SK-N-SH (cell line): ENCODE data around the gene CIC. TPM values are rescaled to one million over a fixed set of nuclear protein-coding genes. Genes with fewer than 3 reads are reported as not detected.

Experiments
- CTCF ChIA-PET: fragments of 300-600, 350-600 bp; formaldehyde crosslinking; extraction: SDS; loops from one replicate; lab custom pipeline; 2021; lab: Yijun Ruan, JAX
- POLR2A ChIA-PET: fragments of 350-600 bp; sonication (Branson Sonifier 250); formaldehyde crosslinking; extraction: SDS; loops from one replicate; lab custom pipeline; 2020; ENCODE audit warnings: antibody characterized with exemption, inconsistent platforms; lab: Yijun Ruan, JAX
- DNase-seq: peaks from one replicate; pipeline ENCODE4 v3.0.0; 2012
- H2AFZ ChIP-seq: fragments of 200-600 bp; sonication (generic); 2 replicates; pipeline ENCODE4 v1.8.1; 2016; ENCODE audit warnings: antibody characterized with exemption, mild to moderate bottlenecking, low read depth
- H3F3A ChIP-seq: fragments of 200-600 bp; sonication (generic); replicated peaks from 2 replicates; pipeline ENCODE3; 2016; ENCODE audit warnings: antibody characterized with exemption, mild to moderate bottlenecking; ENCODE audit not compliant: insufficient read depth
- H3K27ac ChIP-seq, 2 experiments: fragments of 200-500 bp in 1 of 2; fragments of 200-600 bp in 1 of 2; sonication (Bioruptor generic) in 1 of 2; sonication (generic), shearing (Covaris generic) in 1 of 2; 2 replicates each; pipeline versions ENCODE4 v1.5.1 to v1.6.1; 2014 to 2016; ENCODE audit warnings: low read depth in 2 of 2, inconsistent platforms in 1 of 2, low read length in 1 of 2, mild to moderate bottlenecking in 1 of 2, mixed read lengths in 1 of 2
- H3K27me3 ChIP-seq: fragments of 200-600 bp; sonication (generic), shearing (Covaris generic); 2 replicates; pipeline ENCODE4 v1.6.1; 2016; ENCODE audit warnings: mixed run types; ENCODE audit not compliant: insufficient read depth
- H3K36me3 ChIP-seq, 2 experiments: fragments of 200-500 bp in 1 of 2; fragments of 200-600 bp in 1 of 2; sonication (Bioruptor generic) in 1 of 2; sonication (generic) in 1 of 2; replicated peaks in 1 of 2; 2 replicates each; pipeline versions ENCODE3 to v1.5.1; 2014 to 2016; ENCODE audit warnings: low read length in 1 of 2, mild to moderate bottlenecking in 1 of 2; ENCODE audit not compliant: insufficient read depth in 2 of 2, control insufficient read depth in 1 of 2
- H3K4me1 ChIP-seq, 2 experiments: fragments of 200-500 bp in 1 of 2; fragments of 200-600 bp in 1 of 2; sonication (Bioruptor generic) in 1 of 2; sonication (generic), shearing (Covaris generic) in 1 of 2; 2 replicates each; pipeline versions ENCODE4 v1.5.1 to v1.6.1; 2014 to 2016; ENCODE audit warnings: low read depth in 1 of 2, low read length in 1 of 2, mixed run types in 1 of 2; ENCODE audit not compliant: insufficient read depth in 2 of 2, control insufficient read depth in 1 of 2
- H3K4me2 ChIP-seq: fragments of 200-600 bp; sonication (generic), shearing (Covaris generic); 2 replicates; pipeline ENCODE4 v1.6.1; 2017; ENCODE audit warnings: mixed run types
- H3K4me3 ChIP-seq, 2 experiments: fragments of 200-500 bp in 1 of 2; fragments of 200-600 bp in 1 of 2; sonication (Bioruptor generic) in 1 of 2; sonication (generic), shearing (Covaris generic) in 1 of 2; 2 replicates each; pipeline versions ENCODE4 v1.5.1 to v1.8.1; 2014 to 2016; ENCODE audit warnings: low read depth in 2 of 2, inconsistent platforms in 1 of 2, low read length in 1 of 2, mild to moderate bottlenecking in 1 of 2, mixed read lengths in 1 of 2, moderate library complexity in 1 of 2
- H3K79me2 ChIP-seq: fragments of 200-600 bp; sonication (generic); 2 replicates; pipeline ENCODE4 v1.8.1; 2017; ENCODE audit warnings: mild to moderate bottlenecking; ENCODE audit not compliant: insufficient read depth
- H3K9ac ChIP-seq: fragments of 200-600 bp; sonication (generic); 2 replicates; pipeline ENCODE4 v1.6.1; 2017; ENCODE audit warnings: mixed run types
- H3K9me2 ChIP-seq: fragments of 200-600 bp; sonication (generic); 2 replicates; pipeline ENCODE4 v1.6.1; 2017; ENCODE audit warnings: mixed run types
- H3K9me3 ChIP-seq: fragments of 200-600 bp; sonication (generic); 2 replicates; pipeline ENCODE4 v1.6.1; 2017; ENCODE audit warnings: mixed run types, mild to moderate bottlenecking, moderate library complexity
- H4K20me1 ChIP-seq: fragments of 200-600 bp; sonication (generic); 2 replicates; pipeline ENCODE4 v1.6.1; 2017; ENCODE audit warnings: mild to moderate bottlenecking, mixed run types; ENCODE audit not compliant: insufficient read depth
- EP300 ChIP-seq, 2 experiments: IDR thresholded peaks; 2 replicates each; pipeline versions ENCODE4 v1.4.0 to v1.6.1; 2012; ENCODE audit warnings: borderline replicate concordance in 1 of 2, low read depth in 1 of 2, low read length in 1 of 2
- EZH2phosphoT487 ChIP-seq: fragments of 200-600 bp; sonication (generic); IDR thresholded peaks from 2 replicates; pipeline ENCODE4 v1.6.1; 2017; ENCODE audit warnings: low read depth, mixed run types, mild to moderate bottlenecking, antibody characterized with exemption, moderate library complexity, borderline replicate concordance
- FOSL2 ChIP-seq: IDR thresholded peaks from 2 replicates; pipeline ENCODE4 v1.4.0; 2012; ENCODE audit warnings: low read depth, mild to moderate bottlenecking, moderate library complexity, borderline replicate concordance
- GABPA ChIP-seq: IDR thresholded peaks from 2 replicates; pipeline ENCODE4 v1.4.0; 2012; ENCODE audit warnings: low read depth, mild to moderate bottlenecking
- GATA2 ChIP-seq: sonication (generic); formaldehyde crosslinking; IDR thresholded peaks from 2 replicates; pipeline ENCODE4 v1.5.0; 2020; ENCODE audit warnings: mild to moderate bottlenecking, missing genetic modification reagents
- MXI1 ChIP-seq: IDR thresholded peaks from 2 replicates; pipeline ENCODE4 v1.6.1; 2012; ENCODE audit warnings: mild to moderate bottlenecking, low read depth, low read length, improper control_type of control experiment
- NFIC ChIP-seq: IDR thresholded peaks from 2 replicates; pipeline ENCODE4 v1.4.0; 2012; ENCODE audit warnings: borderline replicate concordance
- NRF1 ChIP-seq: IDR thresholded peaks from 2 replicates; pipeline ENCODE4 v1.6.1; 2012; ENCODE audit warnings: low read depth, mild to moderate bottlenecking, low read length
- POLR2AphosphoS5 ChIP-seq: IDR thresholded peaks from 2 replicates; pipeline ENCODE4 v1.6.1; 2012; ENCODE audit warnings: low read depth, low read length
- RCOR1 ChIP-seq: fragments of 150-350 bp; IDR thresholded peaks from 2 replicates; pipeline ENCODE4 v1.6.1; 2017; ENCODE audit warnings: antibody characterized with exemption, low read length
- RFX5 ChIP-seq: IDR thresholded peaks from 2 replicates; pipeline ENCODE4 v1.6.1; 2012; ENCODE audit warnings: mild to moderate bottlenecking, improper control_type of control experiment, low read length
- SIN3A ChIP-seq: IDR thresholded peaks from 2 replicates; pipeline ENCODE4 v1.6.1; 2012; ENCODE audit warnings: low read depth, mild to moderate bottlenecking, low read length, moderate library complexity, borderline replicate concordance
- TEAD4 ChIP-seq: IDR thresholded peaks from 2 replicates; pipeline ENCODE4 v1.4.0; 2012; ENCODE audit warnings: mild to moderate bottlenecking, borderline replicate concordance; ENCODE audit not compliant: insufficient read depth
- WGBS: methylation state at CpG from one replicate; pipeline ENCODE4 v1.1.6; 2017; ENCODE audit warnings: low lambda C conversion rate; 5-methylcytosine and 5-hydroxymethylcytosine counted together
- polyA plus RNA-seq, 3 experiments: library from polyadenylated mRNA; depleted of rRNA; stranded (reverse); fragments of >200 nt; gene quantifications; 2 replicates each; pipeline ENCODE4 v1.2.3, GENCODE V29; 2012
- TF ChIP-seq, protein P1 (sequence below): fragments of 200-600 bp; sonication (generic); IDR thresholded peaks from 2 replicates; pipeline ENCODE4 v1.6.1; 2017; ENCODE audit warnings: antibody characterized with exemption, mild to moderate bottlenecking, moderate library complexity
- TF ChIP-seq, protein P2 (sequence below): fragments of 150-350 bp; IDR thresholded peaks from 2 replicates; pipeline ENCODE4 v1.6.1; 2017; ENCODE audit warnings: antibody characterized with exemption, low read length, low read depth, borderline replicate concordance
- TF ChIP-seq, protein P3 (sequence below): IDR thresholded peaks from 2 replicates; pipeline ENCODE4 v1.4.0; 2012; ENCODE audit warnings: low read depth
- TF ChIP-seq, protein P4 (sequence below): IDR thresholded peaks from 2 replicates; pipeline ENCODE4 v1.4.0; 2012; ENCODE audit warnings: low read depth, borderline replicate concordance
- TF ChIP-seq, protein P5 (sequence below): IDR thresholded peaks from 2 replicates; pipeline ENCODE4; 2012
- TF ChIP-seq, protein P6 (sequence below): IDR thresholded peaks from 2 replicates; pipeline ENCODE4 v1.4.0; 2012; ENCODE audit warnings: low read depth, borderline replicate concordance

CIC gene
- polyA plus RNA-seq, 1 of the 3 experiments (the other 2 are of a cell fraction) = 16.9 TPM

DNA sequence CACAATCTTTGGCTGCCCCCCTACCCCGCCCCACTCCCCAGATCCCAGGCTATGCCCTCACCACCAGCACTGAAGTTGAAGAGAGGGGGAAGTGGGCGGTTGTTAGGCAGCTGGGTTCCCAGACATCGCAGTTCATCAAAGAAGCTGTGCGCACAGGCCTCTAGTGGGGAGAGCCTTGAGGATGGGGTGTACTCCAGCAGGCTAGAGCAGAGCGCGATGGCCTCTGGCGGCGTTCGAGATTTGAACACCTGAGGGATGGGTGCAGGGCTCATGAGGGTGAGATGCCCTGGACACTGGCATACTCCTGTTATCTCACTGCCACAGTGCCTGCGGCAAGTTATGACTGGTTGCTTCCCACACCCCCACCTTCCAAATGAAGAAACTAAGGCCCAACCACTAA lies 36.6 kb upstream of the CIC start:
- peaks cover 24% of the 10 kb centered on the region for H3F3A ChIP-seq
- WGBS = 94% methylated on average over 7 of the region's 10 CpGs
- H2AFZ ChIP-seq = no peak overlapping the region
- H3K9ac ChIP-seq = no peak overlapping the region
- H3K27ac ChIP-seq = no peak overlapping the region
- no peaks in the 10 kb centered on the region for H3K9me2 ChIP-seq
- H3K4me2 ChIP-seq = no peak overlapping the region
- H3K4me3 ChIP-seq = no peak overlapping the region
- CTCF ChIA-PET = interaction anchor here (1.2 to 3.0 kb wide), 4 partner anchors 9 to 124 kb away, joined by 4 to 21 read pairs (median 6); partner anchors contain the start of gene GSK3A
- TF ChIP-seq, protein P1, sequence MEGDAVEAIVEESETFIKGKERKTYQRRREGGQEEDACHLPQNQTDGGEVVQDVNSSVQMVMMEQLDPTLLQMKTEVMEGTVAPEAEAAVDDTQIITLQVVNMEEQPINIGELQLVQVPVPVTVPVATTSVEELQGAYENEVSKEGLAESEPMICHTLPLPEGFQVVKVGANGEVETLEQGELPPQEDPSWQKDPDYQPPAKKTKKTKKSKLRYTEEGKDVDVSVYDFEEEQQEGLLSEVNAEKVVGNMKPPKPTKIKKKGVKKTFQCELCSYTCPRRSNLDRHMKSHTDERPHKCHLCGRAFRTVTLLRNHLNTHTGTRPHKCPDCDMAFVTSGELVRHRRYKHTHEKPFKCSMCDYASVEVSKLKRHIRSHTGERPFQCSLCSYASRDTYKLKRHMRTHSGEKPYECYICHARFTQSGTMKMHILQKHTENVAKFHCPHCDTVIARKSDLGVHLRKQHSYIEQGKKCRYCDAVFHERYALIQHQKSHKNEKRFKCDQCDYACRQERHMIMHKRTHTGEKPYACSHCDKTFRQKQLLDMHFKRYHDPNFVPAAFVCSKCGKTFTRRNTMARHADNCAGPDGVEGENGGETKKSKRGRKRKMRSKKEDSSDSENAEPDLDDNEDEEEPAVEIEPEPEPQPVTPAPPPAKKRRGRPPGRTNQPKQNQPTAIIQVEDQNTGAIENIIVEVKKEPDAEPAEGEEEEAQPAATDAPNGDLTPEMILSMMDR = no peak
- TF ChIP-seq RCOR1 (no peak), GABPA (no peak), MXI1 (no peak), POLR2AphosphoS5 (no peak), NRF1 (no peak), SIN3A (no peak), FOSL2 (no peak), TEAD4 (no peak), EZH2phosphoT487 (no peak), RFX5 (no peak), EP300 (IDR thresholded peaks at IDR 0.05; ENCODE audit: borderline replicate concordance in 1 of 2, low read depth in 1 of 2, low read length in 1 of 2) (no peak), NFIC (no peak), GATA2 (CRISPR knock-in tag) (no peak)
- TF ChIP-seq, protein P2, sequence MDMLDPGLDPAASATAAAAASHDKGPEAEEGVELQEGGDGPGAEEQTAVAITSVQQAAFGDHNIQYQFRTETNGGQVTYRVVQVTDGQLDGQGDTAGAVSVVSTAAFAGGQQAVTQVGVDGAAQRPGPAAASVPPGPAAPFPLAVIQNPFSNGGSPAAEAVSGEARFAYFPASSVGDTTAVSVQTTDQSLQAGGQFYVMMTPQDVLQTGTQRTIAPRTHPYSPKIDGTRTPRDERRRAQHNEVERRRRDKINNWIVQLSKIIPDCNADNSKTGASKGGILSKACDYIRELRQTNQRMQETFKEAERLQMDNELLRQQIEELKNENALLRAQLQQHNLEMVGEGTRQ = no peak
- TF ChIP-seq, protein P3, sequence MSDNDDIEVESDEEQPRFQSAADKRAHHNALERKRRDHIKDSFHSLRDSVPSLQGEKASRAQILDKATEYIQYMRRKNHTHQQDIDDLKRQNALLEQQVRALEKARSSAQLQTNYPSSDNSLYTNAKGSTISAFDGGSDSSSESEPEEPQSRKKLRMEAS = no peak
- TF ChIP-seq, protein P4, sequence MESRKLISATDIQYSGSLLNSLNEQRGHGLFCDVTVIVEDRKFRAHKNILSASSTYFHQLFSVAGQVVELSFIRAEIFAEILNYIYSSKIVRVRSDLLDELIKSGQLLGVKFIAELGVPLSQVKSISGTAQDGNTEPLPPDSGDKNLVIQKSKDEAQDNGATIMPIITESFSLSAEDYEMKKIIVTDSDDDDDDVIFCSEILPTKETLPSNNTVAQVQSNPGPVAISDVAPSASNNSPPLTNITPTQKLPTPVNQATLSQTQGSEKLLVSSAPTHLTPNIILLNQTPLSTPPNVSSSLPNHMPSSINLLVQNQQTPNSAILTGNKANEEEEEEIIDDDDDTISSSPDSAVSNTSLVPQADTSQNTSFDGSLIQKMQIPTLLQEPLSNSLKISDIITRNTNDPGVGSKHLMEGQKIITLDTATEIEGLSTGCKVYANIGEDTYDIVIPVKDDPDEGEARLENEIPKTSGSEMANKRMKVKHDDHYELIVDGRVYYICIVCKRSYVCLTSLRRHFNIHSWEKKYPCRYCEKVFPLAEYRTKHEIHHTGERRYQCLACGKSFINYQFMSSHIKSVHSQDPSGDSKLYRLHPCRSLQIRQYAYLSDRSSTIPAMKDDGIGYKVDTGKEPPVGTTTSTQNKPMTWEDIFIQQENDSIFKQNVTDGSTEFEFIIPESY = no peak
- TF ChIP-seq, protein P5, sequence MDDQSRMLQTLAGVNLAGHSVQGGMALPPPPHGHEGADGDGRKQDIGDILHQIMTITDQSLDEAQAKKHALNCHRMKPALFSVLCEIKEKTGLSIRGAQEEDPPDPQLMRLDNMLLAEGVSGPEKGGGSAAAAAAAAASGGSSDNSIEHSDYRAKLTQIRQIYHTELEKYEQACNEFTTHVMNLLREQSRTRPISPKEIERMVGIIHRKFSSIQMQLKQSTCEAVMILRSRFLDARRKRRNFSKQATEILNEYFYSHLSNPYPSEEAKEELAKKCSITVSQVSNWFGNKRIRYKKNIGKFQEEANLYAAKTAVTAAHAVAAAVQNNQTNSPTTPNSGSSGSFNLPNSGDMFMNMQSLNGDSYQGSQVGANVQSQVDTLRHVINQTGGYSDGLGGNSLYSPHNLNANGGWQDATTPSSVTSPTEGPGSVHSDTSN = no peak
- TF ChIP-seq, protein P6, sequence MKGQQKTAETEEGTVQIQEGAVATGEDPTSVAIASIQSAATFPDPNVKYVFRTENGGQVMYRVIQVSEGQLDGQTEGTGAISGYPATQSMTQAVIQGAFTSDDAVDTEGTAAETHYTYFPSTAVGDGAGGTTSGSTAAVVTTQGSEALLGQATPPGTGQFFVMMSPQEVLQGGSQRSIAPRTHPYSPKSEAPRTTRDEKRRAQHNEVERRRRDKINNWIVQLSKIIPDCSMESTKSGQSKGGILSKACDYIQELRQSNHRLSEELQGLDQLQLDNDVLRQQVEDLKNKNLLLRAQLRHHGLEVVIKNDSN = no peak
- TF ChIP-seq, all 33 proteins: peak for 0
- Histone ChIP-seq H3K36me3 (peaks cover 26 to 71% of the 10 kb centered on the region in 2 experiments), H3K27me3 (no peaks in the 10 kb centered on the region), H4K20me1 (peaks cover 28% of the 10 kb centered on the region), H3K9me3 (no peaks in the 10 kb centered on the region), H3K4me1 (no peaks in the 10 kb centered on the region; a peak in 1 of 4 replicates), H3K79me2 (peaks cover 30% of the 10 kb centered on the region; the same call in 1 of the 2 replicates)
- POLR2A ChIA-PET = interaction anchor here (0.9 to 2.4 kb wide), 2 partner anchors 10 to 100 kb away, joined by 3 to 8 read pairs; partner anchors contain the start of genes GSK3A and POU2F2
- no peak for DNase-seq
